AG04449 (cell line): Measurements from ENCODE around the gene C7orf57.

Experiments
- CTCF ChIA-PET: fragments of 350-600 bp; formaldehyde crosslinking; extraction: SDS; loops from one replicate; lab custom pipeline; 2021; ENCODE audit warnings: antibody characterized with exemption; lab: Yijun Ruan, JAX
- POLR2A ChIA-PET: fragments of 400-600, 350-600 bp; formaldehyde crosslinking; extraction: SDS; loops from one replicate; lab custom pipeline; 2020; ENCODE audit warnings: antibody characterized with exemption, inconsistent platforms; lab: Yijun Ruan, JAX
- DNase-seq: peaks from one replicate; pipeline ENCODE4 v3.0.0-alpha.2; 2010; ENCODE audit warnings: low read depth, low spot score
- H3K4me3 ChIP-seq: 2 replicates; pipeline ENCODE4 v1.5.1; 2011; ENCODE audit warnings: low read depth, mild to moderate bottlenecking, control low read depth, low read length
- CTCF ChIP-seq: IDR thresholded peaks from one replicate; pipeline ENCODE4 v1.5.1; 2011; ENCODE audit warnings: mild to moderate bottlenecking, moderate library complexity, low read length, control low read depth, inconsistent platforms; ENCODE audit not compliant: insufficient read depth; ENCODE audit errors: missing control alignments

The C7orf57 gene

GRCh38 chr7:48102530-48102929 is 67.2 kb downstream of the C7orf57 start:
- CTCF ChIA-PET = interaction anchor here (1.0 to 15.8 kb wide), 8 partner anchors 8 to 158 kb away, joined by 3 to 320 read pairs (median 8); no protein-coding TSS in a partner anchor
- H3K4me3 ChIP-seq = no peak overlapping the region
- no peak for TF ChIP-seq CTCF
- DNase-seq = no peak
- POLR2A ChIA-PET = no interaction called here

- ChIA-PET POLR2A (no interaction called here), CTCF (interaction anchor here (0.6 to 15.8 kb wide), 7 partner anchors 11 to 160 kb away, joined by 3 to 320 read pairs (median 4); no protein-coding TSS in a partner anchor)
- no peak overlapping the region for H3K4me3 ChIP-seq
- DNase-seq = no peak
- no peak for TF ChIP-seq CTCF
Observed at GRCh38 chr7:48105045-48105444, 69.7 kb downstream of the C7orf57 start.

- DNase-seq = no peak
- CTCF ChIA-PET = interaction anchor here (0.7 to 15.8 kb wide), 9 partner anchors 7 to 162 kb away, joined by 3 to 320 read pairs (median 3); no protein-coding TSS in a partner anchor
- POLR2A ChIA-PET = no interaction called here
- TF ChIP-seq CTCF = no peak
- no peak overlapping the region for H3K4me3 ChIP-seq
Observed at GRCh38 chr7:48106906-48107659, 71.7 kb downstream of the C7orf57 start.

- ChIA-PET CTCF (interaction anchor here (1.0 to 15.8 kb wide), 5 partner anchors 11 to 163 kb away, joined by 3 to 320 read pairs (median 81); no protein-coding TSS in a partner anchor), POLR2A (no interaction called here)
- TF ChIP-seq CTCF = no peak
- DNase-seq = no peak
- H3K4me3 ChIP-seq = no peak overlapping the region
Observed at GRCh38 chr7:48107926-48108472, 72.7 kb downstream of the C7orf57 start.

- ChIA-PET CTCF (interaction anchor here (0.9 to 15.8 kb wide), 33 partner anchors 9 to 164 kb away, joined by 3 to 320 read pairs (median 9); no protein-coding TSS in a partner anchor), POLR2A (interaction anchor here (1.8 kb wide), 1 partner anchor 118 kb away, joined by 4 read pairs; no protein-coding TSS in a partner anchor)
- DNase-seq = no peak
- H3K4me3 ChIP-seq = no peak overlapping the region
- no peak for TF ChIP-seq CTCF
Observed at GRCh38 chr7:48108959-48109847, 73.9 kb downstream of the C7orf57 start.
